Endothelial cell of umbilical vein (primary cell): ENCODE data around the gene CFAP77. TPM values are rescaled to one million over a fixed set of nuclear protein-coding genes. Genes with fewer than 3 reads are reported as not detected.

ENCODE experiments used
- BruUV-seq: library from RNA; stranded (reverse); fragments of 400-500 nt; replicated peaks from 2 replicates; lab custom pipeline; 2021; lab: Mats Ljungman, UMichigan
- CTCF ChIA-PET: fragments of 300-600, 350-600 bp; sonication (Branson Sonifier 250); formaldehyde crosslinking; loops from one replicate; lab custom pipeline; 2021; ENCODE audit warnings: antibody characterized with exemption, inconsistent platforms; lab: Charles Lee
- POLR2A ChIA-PET: fragments of 300-600, 350-600 bp; sonication (Branson Sonifier 250); formaldehyde crosslinking; loops from one replicate; lab custom pipeline; 2021; ENCODE audit warnings: antibody characterized with exemption, inconsistent platforms; lab: Charles Lee
- DNase-seq: peaks from one replicate; pipeline ENCODE4 v3.0.0-alpha.2; 2011; ENCODE audit warnings: low read depth, low spot score
- FAIRE-seq: peaks from 2 replicates; lab custom pipeline; 2011; peaks lifted over from hg19 to GRCh38; lab: Jason Lieb, UNC
- H2AFZ ChIP-seq: 2 replicates; pipeline ENCODE4 v1.6.0; 2012; ENCODE audit warnings: low read depth, low read length, control low read depth, inconsistent platforms
- H3K27ac ChIP-seq: 2 replicates; pipeline ENCODE4 v1.5.1; 2011; ENCODE audit warnings: low read depth, mild to moderate bottlenecking, control low read depth, low read length, moderate library complexity; ENCODE audit not compliant: insufficient read depth
- H3K27me3 ChIP-seq, 2 experiments: 2 replicates each; pipeline versions ENCODE4 v1.6.0 to v1.6.1; 2011; ENCODE audit warnings: low read length in 2 of 2, mixed read lengths in 1 of 2; ENCODE audit not compliant: control insufficient read depth in 2 of 2, insufficient read depth in 2 of 2
- H3K36me3 ChIP-seq, 2 experiments: 2 replicates in 1 of 2; 3 replicates in 1 of 2; pipeline ENCODE4 v1.5.1; 2011; ENCODE audit warnings: low read length in 2 of 2, mild to moderate bottlenecking in 1 of 2, moderate library complexity in 1 of 2; ENCODE audit not compliant: control insufficient read depth in 2 of 2, insufficient read depth in 2 of 2; ENCODE audit errors: extremely low read depth in 1 of 2
- H3K4me1 ChIP-seq: 3 replicates; pipeline ENCODE4 v1.5.1; 2011; ENCODE audit warnings: mild to moderate bottlenecking, low read length; ENCODE audit not compliant: control insufficient read depth, insufficient read depth; ENCODE audit errors: extremely low read depth
- H3K4me2 ChIP-seq: 2 replicates; pipeline ENCODE4 v1.6.1; 2011; ENCODE audit warnings: low read length, control low read depth, mixed read lengths; ENCODE audit not compliant: insufficient read depth
- H3K4me3 ChIP-seq, 3 experiments: fragments of 200-600 bp in 1 of 3; sonication (generic), shearing (Covaris generic) in 1 of 3; replicated peaks in 1 of 3; 2 replicates each; pipeline ENCODE4 v1.5.1; 2011 to 2016; ENCODE audit warnings: control low read depth in 3 of 3, low read length in 3 of 3, mild to moderate bottlenecking in 2 of 3, inconsistent platforms in 1 of 3, low read depth in 1 of 3, moderate library complexity in 1 of 3; ENCODE audit not compliant: insufficient read depth in 1 of 3
- H3K79me2 ChIP-seq: 2 replicates; pipeline ENCODE4 v1.6.0; 2012; ENCODE audit warnings: low read length, inconsistent platforms; ENCODE audit not compliant: control insufficient read depth, insufficient read depth
- H3K9ac ChIP-seq: replicated peaks from 2 replicates; pipeline ENCODE3; 2011; ENCODE audit warnings: low read length, control low read depth; ENCODE audit not compliant: insufficient read depth; ENCODE audit errors: extremely low read depth
- H3K9me1 ChIP-seq: replicated peaks from 3 replicates; pipeline ENCODE4 v1.6.0; 2011; ENCODE audit warnings: mild to moderate bottlenecking, low read length; ENCODE audit not compliant: control insufficient read depth, insufficient read depth; ENCODE audit errors: extremely low read depth
- H3K9me3 ChIP-seq: replicated peaks from 2 replicates; pipeline ENCODE4 v1.5.1; 2012; ENCODE audit warnings: low read length, inconsistent platforms; ENCODE audit not compliant: control insufficient read depth, insufficient read depth
- H4K20me1 ChIP-seq: replicated peaks from 2 replicates; pipeline ENCODE3; 2011; ENCODE audit warnings: mild to moderate bottlenecking, low read length; ENCODE audit not compliant: control insufficient read depth, insufficient read depth; ENCODE audit errors: extremely low read depth
- EZH2 ChIP-seq: IDR thresholded peaks from 2 replicates; pipeline ENCODE4 v1.6.1; 2012; ENCODE audit warnings: borderline replicate concordance, low read depth, mild to moderate bottlenecking, moderate library complexity, low read length, inconsistent platforms; ENCODE audit not compliant: severe bottlenecking
- FOS ChIP-seq: IDR thresholded peaks from 2 replicates; pipeline ENCODE4 v1.6.1; 2011; ENCODE audit warnings: mild to moderate bottlenecking, low read length, moderate library complexity, borderline replicate concordance; ENCODE audit not compliant: insufficient read depth
- GATA2 ChIP-seq: IDR thresholded peaks from 2 replicates; pipeline ENCODE4 v1.7.0; 2011; ENCODE audit warnings: low read depth, mild to moderate bottlenecking, moderate library complexity, mixed read lengths, low read length; ENCODE audit not compliant: insufficient read length, insufficient read depth
- JUN ChIP-seq: IDR thresholded peaks from 2 replicates; pipeline ENCODE4 v1.6.1; 2011; ENCODE audit warnings: borderline replicate concordance, low read depth; ENCODE audit not compliant: insufficient read length, insufficient read depth
- MYC ChIP-seq: IDR thresholded peaks from one replicate; pipeline ENCODE4 v1.6.1; 2011; ENCODE audit warnings: mild to moderate bottlenecking, low read depth, low read length
- POLR2A ChIP-seq: IDR thresholded peaks from 2 replicates; pipeline ENCODE4 v1.6.1; 2012; ENCODE audit warnings: low read depth, mild to moderate bottlenecking, control low read depth, low read length
- POLR2AphosphoS5 ChIP-seq: IDR thresholded peaks from 2 replicates; pipeline ENCODE4 v1.6.1; 2012; ENCODE audit warnings: low read depth, mild to moderate bottlenecking, control low read depth, low read length, moderate library complexity; ENCODE audit not compliant: insufficient read depth
- dilution Hi-C: fragments of 300-500 bp; cut with MboI; formaldehyde crosslinking; loops from one replicate; pipeline ENCODE4 v1.15.0; 2019; ENCODE audit warnings: low sequenced_read_pairs; ENCODE audit not compliant: extremely low pct_ligation_motif_present
- intact Hi-C: fragments of 100-400 bp; cut with micrococcal nuclease; formaldehyde crosslinking; loops from one replicate; pipeline ENCODE4 v1.10.0; 2022
- polyA plus RNA-seq, 4 experiments: library from polyadenylated mRNA; depleted of rRNA in 3 of 4; stranded (reverse) in 3 of 4; unstranded in 1 of 4; fragments of >200 nt; gene quantifications; 2 replicates each; pipeline versions ENCODE4 v1.2.1 to v1.2.3, GENCODE V29; 2011 to 2012; ENCODE audit warnings: missing spikeins in 1 of 4
- total RNA-seq: library from RNA; stranded (reverse); gene quantifications from 2 replicates; pipeline ENCODE4 v1.2.3, GENCODE V29; 2021
- TF ChIP-seq, protein P1 (sequence below): IDR thresholded peaks from 2 replicates; pipeline ENCODE4 v1.6.1; 2011; ENCODE audit not compliant: insufficient read depth, insufficient read length
- TF ChIP-seq, protein P2 (sequence below), 2 donors: IDR thresholded peaks; 1 replicate in 1 of 2; 2 replicates in 1 of 2; pipeline ENCODE4 v1.5.1; 2011; ENCODE audit warnings: low read length in 2 of 2, mild to moderate bottlenecking in 2 of 2, moderate library complexity in 2 of 2, control low read depth in 1 of 2, inconsistent platforms in 1 of 2, low read depth in 1 of 2; ENCODE audit not compliant: insufficient read depth in 1 of 2; ENCODE audit errors: extremely low read depth in 1 of 2

Gene CFAP77
- total and polyA plus RNA-seq, 2 donors (not counting 3 experiments of a cell fraction or from before 2014, with no cell fraction given): not detected

GRCh38 chr9:132391449-132391848 is 18.6 kb upstream of the CFAP77 start:
- DNase-seq (no peak), FAIRE-seq (no peak)
- POLR2A ChIA-PET: no interaction called here
- Histone ChIP-seq H3K4me2 (no peak overlapping the region), H3K9ac (no peak overlapping the region), H3K79me2 (no peaks in the 10 kb centered on the region), H3K9me1 (no peaks in the 10 kb centered on the region), H2AFZ (no peak overlapping the region), H3K4me1 (no peaks in the 10 kb centered on the region), H3K4me3 (no peak overlapping the region), H4K20me1 (no peaks in the 10 kb centered on the region), H3K27ac (no peak overlapping the region), H3K27me3 (no peaks in the 10 kb centered on the region), H3K9me3 (no peaks in the 10 kb centered on the region), H3K36me3 (peaks cover 27 to 46% of the 10 kb centered on the region in 2 experiments)
- no peak for TF ChIP-seq FOS
- TF ChIP-seq, protein P1, sequence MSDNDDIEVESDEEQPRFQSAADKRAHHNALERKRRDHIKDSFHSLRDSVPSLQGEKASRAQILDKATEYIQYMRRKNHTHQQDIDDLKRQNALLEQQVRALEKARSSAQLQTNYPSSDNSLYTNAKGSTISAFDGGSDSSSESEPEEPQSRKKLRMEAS: no peak
- no peak for TF ChIP-seq GATA2
- no peak for TF ChIP-seq POLR2AphosphoS5
- no peak for TF ChIP-seq EZH2
- TF ChIP-seq POLR2A: no peak
- TF ChIP-seq, protein P2, sequence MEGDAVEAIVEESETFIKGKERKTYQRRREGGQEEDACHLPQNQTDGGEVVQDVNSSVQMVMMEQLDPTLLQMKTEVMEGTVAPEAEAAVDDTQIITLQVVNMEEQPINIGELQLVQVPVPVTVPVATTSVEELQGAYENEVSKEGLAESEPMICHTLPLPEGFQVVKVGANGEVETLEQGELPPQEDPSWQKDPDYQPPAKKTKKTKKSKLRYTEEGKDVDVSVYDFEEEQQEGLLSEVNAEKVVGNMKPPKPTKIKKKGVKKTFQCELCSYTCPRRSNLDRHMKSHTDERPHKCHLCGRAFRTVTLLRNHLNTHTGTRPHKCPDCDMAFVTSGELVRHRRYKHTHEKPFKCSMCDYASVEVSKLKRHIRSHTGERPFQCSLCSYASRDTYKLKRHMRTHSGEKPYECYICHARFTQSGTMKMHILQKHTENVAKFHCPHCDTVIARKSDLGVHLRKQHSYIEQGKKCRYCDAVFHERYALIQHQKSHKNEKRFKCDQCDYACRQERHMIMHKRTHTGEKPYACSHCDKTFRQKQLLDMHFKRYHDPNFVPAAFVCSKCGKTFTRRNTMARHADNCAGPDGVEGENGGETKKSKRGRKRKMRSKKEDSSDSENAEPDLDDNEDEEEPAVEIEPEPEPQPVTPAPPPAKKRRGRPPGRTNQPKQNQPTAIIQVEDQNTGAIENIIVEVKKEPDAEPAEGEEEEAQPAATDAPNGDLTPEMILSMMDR (IDR thresholded peaks at IDR 0.05; ENCODE audit: extremely low read depth in 1 of 2, insufficient read depth in 1 of 2, low read depth in 1 of 2, low read length in 2 of 2): no peak
- TF ChIP-seq MYC: no peak
- TF ChIP-seq JUN: no peak
- CTCF ChIA-PET: interaction anchor here (1.5 kb wide), 1 partner anchor 10 kb away, joined by 5 read pairs; no protein-coding TSS in a partner anchor
- dilution Hi-C loops (no loop called here), intact Hi-C loops (no loop called here)
- no TSS peak for BruUV-seq
